Rectal smooth muscle tissue (tissue), 1 donor: ENCODE data around the gene TPRA1.

ENCODE experiments used
- H3K27ac ChIP-seq: one replicate; pipeline ENCODE4 v1.7.0; 2013; ENCODE audit warnings: low read depth, low read length, inconsistent platforms
- H3K27me3 ChIP-seq: one replicate; pipeline ENCODE4 v1.7.0; 2013; ENCODE audit warnings: low read length; ENCODE audit not compliant: control insufficient read depth, insufficient read depth
- H3K36me3 ChIP-seq: one replicate; pipeline ENCODE4 v1.7.0; 2013; ENCODE audit warnings: low read length; ENCODE audit not compliant: control insufficient read depth, insufficient read depth
- H3K4me1 ChIP-seq: one replicate; pipeline ENCODE4 v1.7.0; 2013; ENCODE audit warnings: low read length; ENCODE audit not compliant: control insufficient read depth, insufficient read depth
- H3K4me3 ChIP-seq: one replicate; pipeline ENCODE4 v1.7.0; 2013; ENCODE audit warnings: low read length
- H3K9ac ChIP-seq: one replicate; pipeline ENCODE4 v1.7.0; 2013; ENCODE audit warnings: low read length

TPRA1 gene

DNA sequence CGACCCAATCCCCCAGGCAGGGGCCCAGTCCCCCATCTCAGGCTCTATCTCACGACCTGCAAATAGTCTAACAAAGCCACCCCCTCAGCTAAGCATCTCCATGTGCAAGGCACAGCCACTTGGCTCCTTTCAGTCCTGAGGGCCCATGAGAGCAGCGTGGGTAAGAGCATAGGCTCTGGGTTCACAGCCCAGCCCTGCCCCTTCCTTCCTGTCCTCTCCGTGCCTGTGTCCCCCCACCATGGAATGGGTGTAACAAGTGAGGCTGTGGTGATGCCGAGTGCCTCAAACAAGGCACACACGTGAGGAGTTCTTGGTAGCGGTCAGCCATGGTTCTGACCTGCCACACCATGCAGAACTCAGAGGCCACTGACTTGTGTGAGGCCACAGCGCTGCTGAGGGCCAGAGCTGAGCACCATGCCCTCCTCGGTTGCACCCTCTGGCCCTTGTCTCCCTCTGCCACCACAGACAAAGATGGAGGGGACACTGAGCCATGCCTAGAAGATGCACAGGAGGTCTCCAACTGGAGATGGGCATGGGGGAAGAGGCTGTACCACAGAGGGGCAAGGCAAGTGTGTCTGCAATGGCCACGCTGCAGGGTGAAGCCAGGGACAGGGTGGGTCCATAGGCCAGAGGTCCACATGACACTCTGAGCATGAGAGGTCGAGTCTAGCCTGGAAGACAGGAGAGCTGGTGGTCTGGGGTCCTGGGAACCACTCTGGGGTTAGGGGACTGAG is 10.0 kb downstream of the TPRA1 start:
- H3K27me3 ChIP-seq, result no peaks in the 10 kb centered on the region
- H3K27ac ChIP-seq, result no peak overlapping the region
- H3K9ac ChIP-seq, result no peak overlapping the region
- H3K4me1 ChIP-seq, result no peaks in the 10 kb centered on the region
- peaks cover 11% of the 10 kb centered on the region for H3K36me3 ChIP-seq
- no peak overlapping the region for H3K4me3 ChIP-seq

DNA sequence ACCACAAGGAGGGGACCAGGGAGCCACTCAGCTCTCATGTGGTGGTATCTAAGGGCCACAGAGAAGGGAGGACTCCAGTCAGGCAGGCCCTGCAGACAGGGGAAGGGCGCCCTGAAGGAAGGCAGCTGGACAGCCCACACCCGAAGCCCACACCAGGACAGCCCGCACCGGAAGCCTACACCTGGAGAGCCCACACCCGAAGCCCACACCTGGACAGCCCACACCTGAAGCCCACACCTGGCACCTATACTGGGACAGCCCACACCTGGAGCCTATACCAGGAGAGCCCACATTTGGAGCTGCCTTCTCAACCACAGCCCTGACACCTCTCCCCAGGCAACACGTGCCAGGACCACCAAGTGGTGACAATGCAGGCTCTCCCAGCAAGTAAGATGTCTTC is 11.7 kb downstream of the TPRA1 start:
- peaks cover 11% of the 10 kb centered on the region for H3K36me3 ChIP-seq
- H3K27ac ChIP-seq, result no peak overlapping the region
- no peaks in the 10 kb centered on the region for H3K27me3 ChIP-seq
- no peak overlapping the region for H3K9ac ChIP-seq
- H3K4me1 ChIP-seq, result peaks cover 3% of the 10 kb centered on the region
- no peak overlapping the region for H3K4me3 ChIP-seq

DNA sequence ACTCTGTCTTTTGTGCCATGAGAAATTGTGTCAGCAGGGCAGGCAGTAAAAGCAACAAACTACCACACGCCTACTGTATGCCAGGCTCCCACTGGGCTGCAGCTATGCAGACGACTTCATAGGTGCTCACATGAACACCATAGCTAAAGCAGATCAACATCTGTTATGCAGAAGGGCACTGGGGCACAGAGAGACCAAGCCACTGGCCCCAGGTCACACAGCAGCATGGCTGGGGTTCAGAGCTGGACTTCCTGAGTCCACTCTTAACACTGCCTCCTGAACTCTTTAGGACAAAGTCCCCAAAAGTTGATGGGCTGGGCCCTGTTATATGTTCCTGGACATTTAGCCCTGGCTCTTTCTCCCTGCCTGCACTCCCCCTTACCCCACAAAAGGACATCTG is 12.4 kb downstream of the TPRA1 start:
- no peak overlapping the region for H3K27ac ChIP-seq
- peaks cover 14% of the 10 kb centered on the region for H3K36me3 ChIP-seq
- no peaks in the 10 kb centered on the region for H3K27me3 ChIP-seq
- no peak overlapping the region for H3K9ac ChIP-seq
- peaks cover 3% of the 10 kb centered on the region for H3K4me1 ChIP-seq
- H3K4me3 ChIP-seq, result no peak overlapping the region

- no peak overlapping the region for H3K9ac ChIP-seq
- peaks cover 16% of the 10 kb centered on the region for H3K36me3 ChIP-seq
- no peak overlapping the region for H3K4me3 ChIP-seq
- H3K27me3 ChIP-seq, result no peaks in the 10 kb centered on the region
- H3K4me1 ChIP-seq, result peaks cover 3% of the 10 kb centered on the region
- H3K27ac ChIP-seq, result no peak overlapping the region
These were observed 13.1 kb downstream of the TPRA1 start for GRCh38 chr3:127577448-127577847.

GRCh38 chr3:127574880-127575878 is 15.4 kb downstream of the TPRA1 start:
- H3K27ac ChIP-seq, result no peak overlapping the region
- no peak overlapping the region for H3K4me3 ChIP-seq
- peaks cover 3% of the 10 kb centered on the region for H3K4me1 ChIP-seq
- H3K36me3 ChIP-seq, result peaks cover 24% of the 10 kb centered on the region
- H3K9ac ChIP-seq, result no peak overlapping the region
- no peaks in the 10 kb centered on the region for H3K27me3 ChIP-seq

DNA sequence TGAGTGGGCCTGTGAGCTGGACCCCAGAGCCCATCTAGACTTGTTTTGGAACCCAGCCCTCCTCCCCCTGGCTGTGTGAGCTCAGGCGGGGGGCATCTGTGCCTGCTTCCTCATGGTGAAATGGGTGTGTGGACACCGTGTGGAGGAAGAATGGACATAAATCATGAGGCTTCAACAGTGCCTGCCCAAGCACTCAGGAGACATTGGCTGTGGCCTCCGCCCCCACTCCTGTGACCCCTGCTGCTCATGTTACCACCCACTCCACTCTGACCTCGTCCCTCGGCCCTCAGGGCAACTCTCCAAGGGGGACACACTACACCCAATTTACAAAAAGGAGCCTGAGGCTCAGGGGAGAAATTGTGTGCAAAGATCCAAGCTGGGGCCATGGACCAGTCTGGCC is 16.6 kb downstream of the TPRA1 start:
- Histone ChIP-seq H3K27ac (no peak overlapping the region), H3K36me3 (peaks cover 24% of the 10 kb centered on the region), H3K9ac (no peak overlapping the region), H3K27me3 (no peaks in the 10 kb centered on the region), H3K4me3 (no peak overlapping the region), H3K4me1 (peaks cover 3% of the 10 kb centered on the region)

DNA sequence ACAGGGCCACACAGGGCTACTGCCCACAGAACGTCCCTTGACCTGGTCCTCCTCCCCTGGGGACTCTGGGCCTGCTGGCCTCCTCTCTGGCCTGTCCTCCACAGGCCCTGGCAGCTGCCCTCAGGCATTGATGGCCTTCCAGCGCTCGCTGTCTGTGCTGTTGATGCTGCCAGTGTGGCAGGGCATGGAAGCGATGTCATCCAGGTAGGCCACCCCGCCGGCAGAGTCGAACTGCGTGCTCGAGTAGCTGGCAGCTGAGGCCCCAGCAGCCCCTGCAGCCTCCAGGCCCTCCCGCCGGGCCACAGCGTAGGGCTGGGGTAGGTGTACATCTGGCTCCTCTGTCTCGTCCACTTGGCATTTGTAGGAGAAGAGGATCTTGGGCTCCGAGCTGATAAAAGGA is 17.1 kb downstream of the TPRA1 start:
- H3K27ac ChIP-seq, result no peak overlapping the region
- no peak overlapping the region for H3K4me3 ChIP-seq
- H3K27me3 ChIP-seq, result no peaks in the 10 kb centered on the region
- no peak overlapping the region for H3K9ac ChIP-seq
- H3K36me3 ChIP-seq, result peaks cover 24% of the 10 kb centered on the region
- H3K4me1 ChIP-seq, result peaks cover 3% of the 10 kb centered on the region

DNA sequence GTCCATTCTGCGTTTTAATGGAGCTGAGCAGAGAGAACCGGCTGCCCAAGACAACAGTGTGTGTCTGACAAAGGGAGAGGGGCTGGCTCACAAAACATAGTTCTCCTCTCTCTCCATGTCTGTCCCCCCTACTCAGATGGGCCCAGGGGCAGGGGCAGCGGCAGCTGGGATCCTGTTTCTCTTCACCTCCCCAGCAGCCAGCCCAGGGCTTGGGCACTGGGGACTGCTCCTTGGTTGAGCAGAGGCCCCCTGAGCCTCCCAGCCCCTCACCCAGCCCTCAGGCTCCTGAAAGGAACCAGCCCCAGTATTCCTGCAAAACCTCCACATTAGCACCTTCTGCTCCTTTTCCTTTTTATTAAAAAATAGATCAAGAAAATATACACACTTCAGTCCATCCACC is 17.8 kb downstream of the TPRA1 start:
- Histone ChIP-seq H3K27ac (no peak overlapping the region), H3K4me3 (no peak overlapping the region), H3K27me3 (no peaks in the 10 kb centered on the region), H3K4me1 (peaks cover 3% of the 10 kb centered on the region), H3K36me3 (peaks cover 17% of the 10 kb centered on the region), H3K9ac (no peak overlapping the region)

GRCh38 chr3:127572186-127572585 is 18.3 kb downstream of the TPRA1 start:
- Histone ChIP-seq H3K27ac (no peak overlapping the region), H3K4me1 (peaks cover 3% of the 10 kb centered on the region), H3K36me3 (peaks cover 13% of the 10 kb centered on the region), H3K9ac (no peak overlapping the region), H3K4me3 (no peak overlapping the region), H3K27me3 (no peaks in the 10 kb centered on the region)

DNA sequence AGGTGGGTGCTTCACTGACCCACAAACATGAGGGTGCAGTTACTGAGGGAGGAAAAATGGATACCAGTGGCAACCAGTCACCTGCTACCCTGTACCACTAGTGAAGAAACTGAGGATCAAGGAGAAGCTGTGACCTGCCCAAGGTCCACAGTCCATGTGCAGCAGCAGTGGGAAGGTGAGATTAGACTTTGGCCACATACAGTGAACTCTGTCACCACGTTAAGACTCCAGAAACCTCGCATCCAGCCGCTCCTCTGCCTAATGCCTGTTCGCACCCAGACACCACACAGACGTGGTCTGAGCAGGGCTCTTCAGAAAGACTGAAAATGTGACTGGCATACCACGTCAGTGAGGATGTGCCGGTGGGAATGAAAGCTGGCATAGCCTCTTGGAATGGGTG is 20.0 kb downstream of the TPRA1 start:
- Histone ChIP-seq H3K36me3 (peaks cover 12% of the 10 kb centered on the region), H3K27ac (no peak overlapping the region), H3K4me1 (peaks cover 3% of the 10 kb centered on the region), H3K9ac (no peak overlapping the region), H3K27me3 (no peaks in the 10 kb centered on the region), H3K4me3 (no peak overlapping the region)

DNA sequence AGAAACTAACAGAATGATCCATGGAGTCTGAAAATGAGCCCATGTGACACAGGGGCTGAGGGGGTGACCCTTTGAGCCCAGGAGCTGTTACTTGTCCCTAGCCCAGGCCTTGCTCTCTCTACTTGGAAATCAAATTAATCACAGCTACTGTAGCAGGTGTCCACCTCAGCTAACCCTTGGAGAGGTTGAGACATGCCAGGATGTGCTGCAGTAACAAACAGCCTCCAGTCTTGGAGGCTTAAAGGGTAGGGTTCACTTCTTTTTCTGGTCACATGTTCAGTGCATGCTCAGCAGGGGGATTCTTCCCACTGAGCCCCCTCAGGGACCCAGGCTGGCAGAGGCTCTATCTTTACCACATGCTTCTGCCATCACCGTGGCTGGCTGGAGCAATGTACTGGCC is 21.4 kb downstream of the TPRA1 start:
- Histone ChIP-seq H3K27me3 (peaks cover 2% of the 10 kb centered on the region), H3K9ac (no peak overlapping the region), H3K36me3 (peaks cover 12% of the 10 kb centered on the region), H3K27ac (no peak overlapping the region), H3K4me1 (no peaks in the 10 kb centered on the region), H3K4me3 (no peak overlapping the region)

- no peak overlapping the region for H3K4me3 ChIP-seq
- no peaks in the 10 kb centered on the region for H3K4me1 ChIP-seq
- no peak overlapping the region for H3K9ac ChIP-seq
- peaks cover 12% of the 10 kb centered on the region for H3K36me3 ChIP-seq
- peaks cover 2% of the 10 kb centered on the region for H3K27me3 ChIP-seq
- no peak overlapping the region for H3K27ac ChIP-seq
These were observed 21.9 kb downstream of the TPRA1 start for GRCh38 chr3:127568586-127568985.
